ENCODE measurements around the gene PRKCE. TPM values are rescaled to one million over a fixed set of nuclear protein-coding genes. Genes with fewer than 3 reads are reported as not detected.

Gene PRKCE
- total RNA-seq, 2 experiments from 2014 or later = 12.5 to 13.6 TPM

GRCh38 chr2:45675263-45675812, 23.9 kb downstream of the PRKCE start:
- CTCF ChIA-PET = no interaction called here
- intact Hi-C loops (cut with micrococcal nuclease) = no loop called here
- H3K27ac Mint-ChIP-seq = no peak overlapping the region

GRCh38 chr2:45676088-45676487, 24.6 kb downstream of the PRKCE start:
- CTCF ChIA-PET = no interaction called here
- no peaks in the 10 kb centered on the region for H3K36me3 Mint-ChIP-seq
- intact Hi-C loops (cut with micrococcal nuclease) = no loop called here

More at GRCh38 chr2:45675263-45675812, 23.9 kb downstream of the PRKCE start:
- POLR2A ChIA-PET = no interaction called here
- DNase-seq = no peak
- no peak overlapping the region for H3K4me3 Mint-ChIP-seq
- no peaks in the 10 kb centered on the region for H3K36me3 Mint-ChIP-seq
- no peaks in the 10 kb centered on the region for H3K9me3 Mint-ChIP-seq
- no peaks in the 10 kb centered on the region for H3K4me1 Mint-ChIP-seq (ENCODE audit: low read depth)
- no peaks in the 10 kb centered on the region for H3K27me3 Mint-ChIP-seq

GRCh38 chr2:45678791-45679348, 27.4 kb downstream of the PRKCE start:
- intact Hi-C loops (cut with micrococcal nuclease) = no loop called here
- CTCF ChIA-PET = no interaction called here
- no peaks in the 10 kb centered on the region for H3K9me3 Mint-ChIP-seq

More at GRCh38 chr2:45676088-45676487, 24.6 kb downstream of the PRKCE start:
- POLR2A ChIA-PET = no interaction called here
- no peak overlapping the region for H3K27ac Mint-ChIP-seq
- no peaks in the 10 kb centered on the region for H3K9me3 Mint-ChIP-seq
- DNase-seq = no peak
- H3K4me3 Mint-ChIP-seq = no peak overlapping the region
- no peaks in the 10 kb centered on the region for H3K4me1 Mint-ChIP-seq (ENCODE audit: low read depth)
- no peaks in the 10 kb centered on the region for H3K27me3 Mint-ChIP-seq

GRCh38 chr2:45680351-45680967, 29.0 kb downstream of the PRKCE start:
- Mint-ChIP-seq H3K36me3 (no peaks in the 10 kb centered on the region), H3K9me3 (no peaks in the 10 kb centered on the region), H3K27me3 (no peaks in the 10 kb centered on the region), H3K27ac (no peak overlapping the region), H3K4me1 (ENCODE audit: low read depth) (peaks cover 3% of the 10 kb centered on the region), H3K4me3 (no peak overlapping the region)
- intact Hi-C loops (cut with micrococcal nuclease) = no loop called here
- POLR2A ChIA-PET = no interaction called here
- DNase-seq = no peak
- CTCF ChIA-PET = no interaction called here

More at GRCh38 chr2:45678791-45679348, 27.4 kb downstream of the PRKCE start:
- Mint-ChIP-seq H3K27ac (no peak overlapping the region), H3K36me3 (no peaks in the 10 kb centered on the region), H3K4me3 (no peak overlapping the region), H3K27me3 (no peaks in the 10 kb centered on the region), H3K4me1 (ENCODE audit: low read depth) (peaks cover 3% of the 10 kb centered on the region)
- POLR2A ChIA-PET = no interaction called here
- DNase-seq = no peak

- Mint-ChIP-seq H3K9me3 (no peaks in the 10 kb centered on the region), H3K27ac (no peak overlapping the region), H3K27me3 (no peaks in the 10 kb centered on the region), H3K4me1 (ENCODE audit: low read depth) (peaks cover 3% of the 10 kb centered on the region), H3K36me3 (no peaks in the 10 kb centered on the region), H3K4me3 (no peak overlapping the region)
- intact Hi-C loops (cut with micrococcal nuclease) = no loop called here
- peak; percentile 20 for DNase-seq
- ChIA-PET CTCF (no interaction called here), POLR2A (no interaction called here)
These were observed 30.2 kb downstream of the PRKCE start for GRCh38 chr2:45681675-45682074.

GRCh38 chr2:45683292-45683691, 31.8 kb downstream of the PRKCE start:
- no peak overlapping the region for H3K27ac Mint-ChIP-seq
- no peak for DNase-seq
- CTCF ChIA-PET = interaction anchor here (0.5 to 0.6 kb wide), 2 partner anchors 140 to 890 kb away, joined by 3 to 4 read pairs; no protein-coding TSS in a partner anchor
- H3K9me3 Mint-ChIP-seq = no peaks in the 10 kb centered on the region
- H3K27me3 Mint-ChIP-seq = no peaks in the 10 kb centered on the region
- H3K4me3 Mint-ChIP-seq = no peak overlapping the region
- POLR2A ChIA-PET = no interaction called here
- no peaks in the 10 kb centered on the region for H3K36me3 Mint-ChIP-seq
- intact Hi-C loops (cut with micrococcal nuclease) = no loop called here
- peaks cover 3% of the 10 kb centered on the region for H3K4me1 Mint-ChIP-seq (ENCODE audit: low read depth)

- H3K9me3 Mint-ChIP-seq = no peaks in the 10 kb centered on the region
- no peak overlapping the region for H3K4me3 Mint-ChIP-seq
- H3K36me3 Mint-ChIP-seq = no peaks in the 10 kb centered on the region
- H3K4me1 Mint-ChIP-seq (ENCODE audit: low read depth) = peaks cover 3% of the 10 kb centered on the region
- CTCF ChIA-PET = interaction anchor here (1.1 kb wide), 1 partner anchor 24 kb away, joined by 3 read pairs; no protein-coding TSS in a partner anchor
- intact Hi-C loops (cut with micrococcal nuclease) = no loop called here
- POLR2A ChIA-PET = no interaction called here
- H3K27ac Mint-ChIP-seq = no peak overlapping the region
- no peak for DNase-seq
- no peaks in the 10 kb centered on the region for H3K27me3 Mint-ChIP-seq
These were observed 33.3 kb downstream of the PRKCE start for GRCh38 chr2:45684756-45685155.

GRCh38 chr2:45685260-45685659, 33.8 kb downstream of the PRKCE start:
- POLR2A ChIA-PET = no interaction called here
- no peaks in the 10 kb centered on the region for H3K27me3 Mint-ChIP-seq
- H3K4me1 Mint-ChIP-seq (ENCODE audit: low read depth) = peaks cover 3% of the 10 kb centered on the region
- no peak overlapping the region for H3K4me3 Mint-ChIP-seq
- no peak overlapping the region for H3K27ac Mint-ChIP-seq
- no peak for DNase-seq
- intact Hi-C loops (cut with micrococcal nuclease) = no loop called here
- CTCF ChIA-PET = interaction anchor here (1.1 kb wide), 1 partner anchor 24 kb away, joined by 3 read pairs; no protein-coding TSS in a partner anchor
- H3K36me3 Mint-ChIP-seq = no peaks in the 10 kb centered on the region
- no peaks in the 10 kb centered on the region for H3K9me3 Mint-ChIP-seq

- no peak for DNase-seq
- POLR2A ChIA-PET = no interaction called here
- Mint-ChIP-seq H3K27me3 (no peaks in the 10 kb centered on the region), H3K4me1 (ENCODE audit: low read depth) (no peaks in the 10 kb centered on the region), H3K27ac (no peak overlapping the region), H3K9me3 (no peaks in the 10 kb centered on the region), H3K36me3 (no peaks in the 10 kb centered on the region), H3K4me3 (no peak overlapping the region)
- CTCF ChIA-PET = no interaction called here
- intact Hi-C loops (cut with micrococcal nuclease) = no loop called here
These were observed 36.5 kb downstream of the PRKCE start for GRCh38 chr2:45687964-45688363.

- ChIA-PET POLR2A (no interaction called here), CTCF (interaction anchor here (0.6 to 1.5 kb wide), 2 partner anchors 91 to 983 kb away, joined by 3 to 5 read pairs; no protein-coding TSS in a partner anchor)
- H3K4me3 Mint-ChIP-seq = no peak overlapping the region
- H3K36me3 Mint-ChIP-seq = no peaks in the 10 kb centered on the region
- no peaks in the 10 kb centered on the region for H3K27me3 Mint-ChIP-seq
- H3K27ac Mint-ChIP-seq = no peak overlapping the region
- intact Hi-C loops (cut with micrococcal nuclease) = no loop called here
- no peak for DNase-seq
- no peaks in the 10 kb centered on the region for H3K4me1 Mint-ChIP-seq (ENCODE audit: low read depth)
- H3K9me3 Mint-ChIP-seq = no peaks in the 10 kb centered on the region
These were observed 37.2 kb downstream of the PRKCE start for GRCh38 chr2:45688479-45689298.

- H3K27ac Mint-ChIP-seq = no peak overlapping the region
- intact Hi-C loops (cut with micrococcal nuclease) = no loop called here
- H3K36me3 Mint-ChIP-seq = no peaks in the 10 kb centered on the region
- DNase-seq = no peak
- H3K4me3 Mint-ChIP-seq = no peak overlapping the region
- CTCF ChIA-PET = interaction anchor here (1.5 kb wide), 1 partner anchor 89 kb away, joined by 3 read pairs; no protein-coding TSS in a partner anchor
- H3K27me3 Mint-ChIP-seq = no peaks in the 10 kb centered on the region
- H3K4me1 Mint-ChIP-seq (ENCODE audit: low read depth) = no peaks in the 10 kb centered on the region
- POLR2A ChIA-PET = interaction anchor here (1.0 kb wide), 1 partner anchor 59 kb away, joined by 4 read pairs; no protein-coding TSS in a partner anchor
- H3K9me3 Mint-ChIP-seq = no peaks in the 10 kb centered on the region
These were observed 38.8 kb downstream of the PRKCE start for GRCh38 chr2:45690231-45690630.

Data from activated CD4-positive, alpha-beta memory T cell treated with anti-CD3 and anti-CD28 coated beads for 36 hours (primary cell).